ENCODE results near the gene B9D1.

B9D1 gene

GRCh38 chr17:19332371-19333131 lies 30.0 kb downstream of the B9D1 start:
- H3K27ac ChIP-seq (ENCODE audit: low read length), result no peak overlapping the region
- TF ChIP-seq EZH2 (optimal IDR thresholded peaks at IDR 0.05; ENCODE audit: low read depth, low read length), result no peak
- TF ChIP-seq EZH2phosphoT487 (IDR thresholded peaks at IDR 0.05; ENCODE audit: low read length), result no peak
- TF ChIP-seq CTCF (IDR thresholded peaks at IDR 0.05; ENCODE audit: low read length), result no peak
- H3K4me2 ChIP-seq (ENCODE audit: low read depth, low read length), result no peak overlapping the region
- H3K36me3 ChIP-seq (replicated peaks; ENCODE audit: insufficient read depth, low read length), result no peaks in the 10 kb centered on the region
- H3F3A ChIP-seq (ENCODE audit: insufficient read depth, low read length), result no peaks in the 10 kb centered on the region
- H3K9ac ChIP-seq (ENCODE audit: low read length), result no peak overlapping the region
- H3K79me2 ChIP-seq (ENCODE audit: low read length), result no peaks in the 10 kb centered on the region
- H3K4me3 ChIP-seq (ENCODE audit: low read length), result no peak overlapping the region
- no peaks in the 10 kb centered on the region for H3K4me1 ChIP-seq (ENCODE audit: low read length)
- H3K9me2 ChIP-seq (replicated peaks; ENCODE audit: insufficient read depth, low read length), result no peaks in the 10 kb centered on the region
- H2AFZ ChIP-seq (ENCODE audit: low read length), result no peak overlapping the region
- H4K20me1 ChIP-seq (ENCODE audit: insufficient read depth, low read length), result no peaks in the 10 kb centered on the region
- H3K9me3 ChIP-seq (replicated peaks; ENCODE audit: insufficient read depth, low read length), result no peaks in the 10 kb centered on the region
- no peak for DNase-seq
- H3K27me3 ChIP-seq (replicated peaks; ENCODE audit: insufficient read depth, low read length), result no peaks in the 10 kb centered on the region

GRCh38 chr17:19331543-19332245 lies 30.8 kb downstream of the B9D1 start:
- Histone ChIP-seq H3K9ac (ENCODE audit: low read length) (no peak overlapping the region), H2AFZ (ENCODE audit: low read length) (no peak overlapping the region), H3K4me2 (ENCODE audit: low read depth, low read length) (no peak overlapping the region), H3F3A (ENCODE audit: insufficient read depth, low read length) (no peaks in the 10 kb centered on the region), H3K9me2 (replicated peaks; ENCODE audit: insufficient read depth, low read length) (no peaks in the 10 kb centered on the region), H4K20me1 (ENCODE audit: insufficient read depth, low read length) (no peaks in the 10 kb centered on the region), H3K27ac (ENCODE audit: low read length) (no peak overlapping the region), H3K4me3 (ENCODE audit: low read length) (no peak overlapping the region), H3K36me3 (replicated peaks; ENCODE audit: insufficient read depth, low read length) (no peaks in the 10 kb centered on the region), H3K27me3 (replicated peaks; ENCODE audit: insufficient read depth, low read length) (no peaks in the 10 kb centered on the region), H3K4me1 (ENCODE audit: low read length) (no peaks in the 10 kb centered on the region), H3K9me3 (replicated peaks; ENCODE audit: insufficient read depth, low read length) (no peaks in the 10 kb centered on the region), H3K79me2 (ENCODE audit: low read length) (no peaks in the 10 kb centered on the region)
- DNase-seq, result no peak
- no peak for TF ChIP-seq CTCF (IDR thresholded peaks at IDR 0.05; ENCODE audit: low read length)
- no peak for TF ChIP-seq EZH2 (optimal IDR thresholded peaks at IDR 0.05; ENCODE audit: low read depth, low read length)
- TF ChIP-seq EZH2phosphoT487 (IDR thresholded peaks at IDR 0.05; ENCODE audit: low read length), result no peak

GRCh38 chr17:19331134-19331533 lies 31.4 kb downstream of the B9D1 start:
- Histone ChIP-seq H3K79me2 (ENCODE audit: low read length) (no peaks in the 10 kb centered on the region), H3K36me3 (replicated peaks; ENCODE audit: insufficient read depth, low read length) (no peaks in the 10 kb centered on the region), H3K9me2 (replicated peaks; ENCODE audit: insufficient read depth, low read length) (no peaks in the 10 kb centered on the region), H3K4me2 (ENCODE audit: low read depth, low read length) (no peak overlapping the region), H4K20me1 (ENCODE audit: insufficient read depth, low read length) (no peaks in the 10 kb centered on the region), H3K9me3 (replicated peaks; ENCODE audit: insufficient read depth, low read length) (no peaks in the 10 kb centered on the region), H3K4me1 (ENCODE audit: low read length) (no peaks in the 10 kb centered on the region), H3K27ac (ENCODE audit: low read length) (no peak overlapping the region), H3K9ac (ENCODE audit: low read length) (no peak overlapping the region), H3K4me3 (ENCODE audit: low read length) (no peak overlapping the region), H3K27me3 (replicated peaks; ENCODE audit: insufficient read depth, low read length) (no peaks in the 10 kb centered on the region), H3F3A (ENCODE audit: insufficient read depth, low read length) (no peaks in the 10 kb centered on the region), H2AFZ (ENCODE audit: low read length) (no peak overlapping the region)
- no peak for DNase-seq
- no peak for TF ChIP-seq EZH2phosphoT487 (IDR thresholded peaks at IDR 0.05; ENCODE audit: low read length)
- no peak for TF ChIP-seq CTCF (IDR thresholded peaks at IDR 0.05; ENCODE audit: low read length)
- TF ChIP-seq EZH2 (optimal IDR thresholded peaks at IDR 0.05; ENCODE audit: low read depth, low read length), result no peak

Measured in MM.1S (cell line).